Activated CD4-positive, CD25-positive, alpha-beta regulatory T cell (primary cell): ENCODE measurements around the gene PCAT6.

ENCODE experiments used
- DNase-seq, 4 experiments: peaks; one replicate each; lab custom pipeline; 2025; lab: John Stamatoyannopoulos, UW

Gene PCAT6

GRCh38 chr1:202848191-202848542, 37.4 kb downstream of the PCAT6 start:
- DNase-seq = no peak

- no peak for DNase-seq
These were observed 40.0 kb downstream of the PCAT6 start for GRCh38 chr1:202850593-202851362.

DNA sequence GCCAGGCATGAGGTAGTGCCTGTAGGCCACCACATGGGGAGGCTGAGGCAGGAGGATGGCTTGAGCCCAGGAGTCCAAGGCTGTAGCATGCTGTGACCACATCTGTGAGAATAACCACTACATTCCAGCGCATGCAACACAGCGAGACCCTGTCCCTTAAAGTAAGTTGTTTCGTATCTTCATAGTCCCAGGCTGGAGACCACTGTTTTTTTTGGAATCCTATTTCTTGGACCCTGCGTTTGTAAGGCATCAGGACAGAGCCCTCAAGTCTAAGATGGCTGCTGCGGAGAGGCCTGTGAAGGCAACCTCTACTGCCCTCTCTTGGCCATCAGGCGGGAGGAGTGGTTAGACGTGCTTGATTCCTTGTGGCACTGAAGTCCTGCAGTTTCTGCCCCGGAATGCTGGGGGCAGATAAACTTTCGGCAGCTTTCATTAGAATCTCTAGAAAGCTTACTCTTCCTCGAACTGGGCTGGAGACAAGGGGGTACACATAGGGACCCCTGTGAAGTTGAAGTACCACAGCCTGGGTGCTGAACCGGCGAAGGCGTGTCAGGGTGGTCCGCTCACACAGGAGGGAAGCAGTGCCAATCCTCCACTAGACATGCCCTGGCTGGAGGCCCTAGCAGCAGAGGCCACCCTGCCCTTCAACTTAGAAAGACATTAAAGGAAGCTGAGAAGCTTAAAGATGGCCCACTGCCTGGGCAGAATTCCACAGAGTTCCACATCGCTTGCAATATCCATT, 41.6 kb downstream of the PCAT6 start:
- DNase-seq = peak in 1 of 4 experiments; percentile 2

GRCh38 chr1:202854787-202855186, 44.0 kb downstream of the PCAT6 start:
- no peak for DNase-seq

DNA sequence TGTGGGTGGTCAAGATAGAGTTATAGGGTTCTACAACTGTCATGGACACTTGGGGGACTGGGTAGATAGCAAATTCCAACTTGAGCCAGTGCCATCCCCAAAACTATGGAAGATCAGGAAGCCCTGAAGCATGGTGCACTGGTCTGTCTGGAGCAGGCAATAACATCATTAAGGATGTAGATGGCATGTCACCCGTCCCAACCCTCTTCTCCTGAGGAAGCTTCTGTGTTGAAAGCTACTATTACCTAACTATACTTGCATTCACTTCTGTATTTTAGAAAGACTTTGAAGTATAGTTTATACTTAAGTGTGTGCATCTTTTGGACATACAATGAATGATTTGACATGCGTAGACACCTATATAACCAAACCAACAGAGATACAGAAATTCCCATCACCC, 45.3 kb downstream of the PCAT6 start:
- no peak for DNase-seq

- DNase-seq = no peak
These were observed 46.4 kb downstream of the PCAT6 start for GRCh38 chr1:202857136-202857610.

DNA sequence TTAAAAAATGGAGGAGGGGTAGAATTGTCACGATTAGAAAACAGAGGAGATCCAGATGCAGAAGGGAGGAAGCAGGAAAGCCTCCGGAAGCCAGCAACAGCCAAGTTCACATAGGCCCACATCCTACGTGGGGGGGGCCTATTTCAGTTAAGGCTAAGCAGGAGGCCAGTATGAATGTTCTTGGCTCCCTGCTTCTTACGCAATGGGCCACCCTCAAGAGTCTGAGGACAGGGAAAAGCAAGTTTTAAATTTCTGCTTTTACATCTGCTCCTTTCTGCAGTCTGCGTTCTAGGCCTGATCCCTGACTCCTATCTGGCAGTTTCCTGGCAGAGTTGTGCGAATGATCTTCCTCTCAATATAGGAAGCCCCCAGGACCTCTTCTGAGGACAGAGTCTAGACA, 47.6 kb downstream of the PCAT6 start:
- no peak for DNase-seq

- no peak for DNase-seq
These were observed 48.1 kb downstream of the PCAT6 start for GRCh38 chr1:202858789-202859414.

DNA sequence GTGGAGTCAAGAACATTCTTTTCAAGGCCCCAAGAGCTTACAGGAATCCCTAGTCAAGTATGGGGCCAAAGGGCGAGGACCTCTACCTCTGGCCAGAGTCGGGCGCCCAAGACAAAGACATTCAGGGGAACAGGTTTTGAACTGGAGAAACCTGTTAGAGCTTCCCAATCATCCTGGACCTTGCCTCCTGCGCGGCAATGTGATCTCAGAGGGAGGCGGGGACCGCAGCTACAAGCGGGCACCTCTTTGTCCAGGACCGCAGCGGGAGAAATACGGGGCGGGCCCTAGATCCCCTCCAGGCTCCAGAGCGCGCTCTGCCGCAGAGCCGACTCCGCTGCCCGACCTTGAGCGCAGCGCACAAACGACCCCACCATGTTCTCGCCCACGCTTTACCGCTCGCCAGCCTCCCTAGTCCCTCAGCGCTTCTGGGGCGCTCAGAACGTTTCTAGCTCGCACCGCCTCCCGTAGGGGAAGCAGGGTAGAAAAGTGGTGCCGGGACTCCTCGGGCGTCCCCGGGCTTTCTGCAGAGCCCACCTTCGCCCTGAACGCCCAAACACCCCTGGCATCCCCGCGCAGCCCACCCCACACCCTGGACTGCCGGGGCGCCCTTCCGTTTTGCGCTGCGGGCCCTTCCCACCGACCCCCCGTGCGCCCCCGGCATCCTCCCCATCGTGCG, 50.1 kb downstream of the PCAT6 start:
- peak in 1 of 4 experiments; percentile 5 for DNase-seq
